ENCODE data around the gene NAPA. TPM values are rescaled to one million over a fixed set of nuclear protein-coding genes. Genes with fewer than 3 reads are reported as not detected.

NAPA gene
- total RNA-seq, 2 experiments from 2014 or later = 67.3 to 70.4 TPM

DNA sequence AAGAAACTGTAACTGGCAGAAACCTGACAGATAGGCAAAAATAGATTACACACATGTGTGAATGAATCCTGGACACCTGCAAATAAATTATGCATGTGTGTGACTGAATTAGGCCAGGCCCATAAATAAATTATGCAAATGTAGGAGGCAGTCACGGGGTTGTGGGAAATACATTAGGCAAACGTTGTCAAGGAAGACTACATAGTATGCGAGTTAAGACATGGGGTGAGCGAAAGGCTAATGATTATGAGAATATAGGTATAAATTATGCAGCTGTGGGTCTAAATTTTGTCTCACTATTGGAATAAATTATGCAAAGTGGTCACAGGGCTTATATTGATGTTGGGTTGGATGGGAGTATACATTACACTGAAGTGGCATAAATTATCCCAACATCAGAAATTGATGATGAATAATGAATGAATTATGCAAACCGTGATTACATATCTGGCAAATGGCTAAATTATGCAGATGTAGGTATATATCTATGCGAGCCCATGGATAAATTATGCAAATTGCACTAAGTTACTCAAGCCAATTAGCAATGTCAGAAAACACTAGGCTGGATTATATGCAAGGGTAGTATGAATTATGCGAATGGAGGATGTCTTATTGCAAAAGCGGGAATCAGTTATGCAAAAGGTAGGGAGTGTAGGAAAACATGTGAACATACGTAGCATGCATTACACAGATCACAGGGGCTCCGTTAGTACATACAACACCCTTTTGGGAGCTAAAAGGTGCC, 50.0 kb downstream of the NAPA start:
- ChIA-PET POLR2A (no interaction called here), CTCF (no interaction called here)
- H3K4me3 Mint-ChIP-seq = no peak overlapping the region
- no peak overlapping the region for H3K27ac Mint-ChIP-seq
- intact Hi-C loops (cut with micrococcal nuclease) = no loop called here
- peaks cover 28% of the 10 kb centered on the region for H3K27me3 Mint-ChIP-seq
- no peak for DNase-seq
- H3K9me3 Mint-ChIP-seq = no peaks in the 10 kb centered on the region
- no peaks in the 10 kb centered on the region for H3K4me1 Mint-ChIP-seq (ENCODE audit: low read depth)
- H3K36me3 Mint-ChIP-seq = no peaks in the 10 kb centered on the region

DNA sequence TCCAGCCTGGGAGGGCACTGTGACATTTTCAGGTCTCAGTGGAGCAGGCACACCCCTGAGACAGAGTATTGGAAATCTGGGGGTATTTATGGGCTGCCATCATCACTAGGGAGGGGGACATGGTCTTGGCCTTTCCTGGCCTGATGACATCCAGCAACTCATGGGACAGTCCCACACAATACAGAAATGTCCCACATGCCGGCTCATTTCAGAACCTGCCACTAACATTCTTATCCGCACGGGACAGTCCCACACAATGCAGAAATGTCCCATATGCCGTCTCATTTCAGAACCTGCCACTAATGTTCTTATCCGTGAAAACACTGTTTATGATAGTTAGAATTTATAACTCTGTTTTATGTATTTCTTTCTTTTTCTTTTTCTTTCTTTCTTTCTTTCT, 53.0 kb downstream of the NAPA start:
- no peak overlapping the region for H3K4me3 Mint-ChIP-seq
- ChIA-PET POLR2A (no interaction called here), CTCF (no interaction called here)
- peaks cover 10% of the 10 kb centered on the region for H3K27me3 Mint-ChIP-seq
- no peaks in the 10 kb centered on the region for H3K36me3 Mint-ChIP-seq
- H3K27ac Mint-ChIP-seq = no peak overlapping the region
- intact Hi-C loops (cut with micrococcal nuclease) = no loop called here
- no peaks in the 10 kb centered on the region for H3K9me3 Mint-ChIP-seq
- no peak for DNase-seq
- H3K4me1 Mint-ChIP-seq (ENCODE audit: low read depth) = peaks cover 2% of the 10 kb centered on the region

DNA sequence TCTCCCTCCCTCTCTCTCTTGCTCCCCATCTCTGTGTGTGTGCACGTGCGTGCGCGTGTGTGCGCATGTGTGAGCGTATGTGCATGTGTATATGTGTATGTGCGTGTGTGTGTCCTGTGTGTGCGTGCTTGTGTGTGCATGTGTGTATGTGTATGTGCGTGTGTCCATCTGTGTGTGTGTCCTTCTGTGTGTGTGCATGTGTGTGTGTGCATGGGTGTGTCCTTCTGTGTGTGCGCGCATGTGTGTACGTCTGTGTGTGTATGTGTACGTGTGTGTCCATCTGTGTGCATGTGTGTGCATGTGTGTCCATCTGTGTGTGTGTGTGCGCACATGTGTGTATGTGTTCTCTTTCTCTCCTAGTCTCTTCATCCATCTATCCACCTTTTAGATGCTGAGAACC, 55.4 kb downstream of the NAPA start:
- POLR2A ChIA-PET = no interaction called here
- H3K27ac Mint-ChIP-seq = no peak overlapping the region
- no peak overlapping the region for H3K4me3 Mint-ChIP-seq
- intact Hi-C loops (cut with micrococcal nuclease) = no loop called here
- peaks cover 2% of the 10 kb centered on the region for H3K4me1 Mint-ChIP-seq (ENCODE audit: low read depth)
- peaks cover 9% of the 10 kb centered on the region for H3K9me3 Mint-ChIP-seq
- no peak for DNase-seq
- peaks cover 21% of the 10 kb centered on the region for H3K27me3 Mint-ChIP-seq
- H3K36me3 Mint-ChIP-seq = no peaks in the 10 kb centered on the region
- CTCF ChIA-PET = interaction anchor here (0.8 kb wide), 1 partner anchor 23 kb away, joined by 3 read pairs; no protein-coding TSS in a partner anchor

DNA sequence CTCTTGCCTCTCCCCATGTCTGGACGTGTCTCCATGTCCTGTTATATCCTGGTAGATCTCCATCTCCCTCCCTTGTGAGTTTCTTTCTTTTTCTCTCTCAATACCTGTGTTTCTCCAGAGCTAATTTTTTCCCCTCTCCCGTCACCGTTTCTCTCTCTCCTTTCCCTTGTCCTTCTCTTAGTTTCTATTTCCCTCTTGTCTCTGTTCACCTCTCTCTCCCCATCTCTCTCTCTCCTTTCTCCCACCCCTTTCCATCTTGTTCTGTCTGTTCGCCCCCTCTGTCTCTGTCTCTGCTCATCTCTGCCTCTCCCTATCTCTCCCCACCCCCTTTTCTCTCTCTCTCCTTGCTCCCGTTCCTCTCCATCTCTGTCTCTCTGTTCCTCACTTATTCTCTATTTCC, 56.2 kb downstream of the NAPA start:
- H3K27me3 Mint-ChIP-seq = peaks cover 26% of the 10 kb centered on the region
- no peak overlapping the region for H3K27ac Mint-ChIP-seq
- H3K4me3 Mint-ChIP-seq = no peak overlapping the region
- no peaks in the 10 kb centered on the region for H3K36me3 Mint-ChIP-seq
- intact Hi-C loops (cut with micrococcal nuclease) = no loop called here
- no peak for DNase-seq
- H3K4me1 Mint-ChIP-seq (ENCODE audit: low read depth) = peaks cover 2% of the 10 kb centered on the region
- H3K9me3 Mint-ChIP-seq = peaks cover 9% of the 10 kb centered on the region
- POLR2A ChIA-PET = no interaction called here
- CTCF ChIA-PET = interaction anchor here (0.8 kb wide), 1 partner anchor 22 kb away, joined by 3 read pairs; no protein-coding TSS in a partner anchor

DNA sequence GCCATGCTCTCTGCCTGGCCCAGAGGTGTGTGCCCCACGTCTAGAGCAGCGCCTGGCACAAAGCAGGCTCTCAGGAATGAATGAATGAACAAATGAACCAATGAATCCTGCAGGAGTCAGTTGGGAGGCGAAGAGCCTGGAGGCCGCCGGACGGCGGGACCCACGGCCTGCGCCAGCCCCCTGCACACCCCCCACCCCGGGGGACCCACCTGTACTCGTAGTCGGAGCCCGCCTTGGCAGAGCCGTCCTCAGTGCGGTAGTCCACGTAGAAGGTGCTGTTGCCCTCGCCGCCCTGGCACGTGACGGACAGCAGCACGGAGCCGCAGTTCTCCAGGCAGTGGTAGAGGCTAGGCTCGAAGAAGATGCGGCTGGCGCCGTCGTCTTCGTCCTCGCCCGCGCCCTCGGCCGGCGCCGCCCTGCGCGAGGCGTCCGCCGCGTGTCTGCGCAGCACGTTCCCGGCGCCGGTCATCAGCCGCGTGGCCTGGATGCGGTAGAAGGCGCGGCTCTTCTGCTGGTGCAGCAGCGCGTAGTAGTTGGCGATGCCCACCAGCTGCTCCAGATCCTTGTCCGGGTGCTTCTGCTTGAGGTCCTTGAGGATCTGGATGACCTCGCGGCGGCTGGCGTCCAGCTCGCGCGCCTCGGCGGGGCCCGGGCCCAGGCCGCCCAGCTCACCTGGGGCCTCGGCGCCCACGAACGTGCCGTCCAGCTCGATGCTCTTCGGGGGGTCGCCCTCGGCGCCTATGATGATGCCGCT, 58.0 kb downstream of the NAPA start:
- POLR2A ChIA-PET = no interaction called here
- H3K27ac Mint-ChIP-seq = no peak overlapping the region
- peaks cover 26% of the 10 kb centered on the region for H3K27me3 Mint-ChIP-seq
- no peaks in the 10 kb centered on the region for H3K36me3 Mint-ChIP-seq
- H3K4me1 Mint-ChIP-seq (ENCODE audit: low read depth) = peaks cover 2% of the 10 kb centered on the region
- no peak for DNase-seq
- CTCF ChIA-PET = no interaction called here
- H3K9me3 Mint-ChIP-seq = peaks cover 9% of the 10 kb centered on the region
- intact Hi-C loops (cut with micrococcal nuclease) = no loop called here
- H3K4me3 Mint-ChIP-seq = no peak overlapping the region

DNA sequence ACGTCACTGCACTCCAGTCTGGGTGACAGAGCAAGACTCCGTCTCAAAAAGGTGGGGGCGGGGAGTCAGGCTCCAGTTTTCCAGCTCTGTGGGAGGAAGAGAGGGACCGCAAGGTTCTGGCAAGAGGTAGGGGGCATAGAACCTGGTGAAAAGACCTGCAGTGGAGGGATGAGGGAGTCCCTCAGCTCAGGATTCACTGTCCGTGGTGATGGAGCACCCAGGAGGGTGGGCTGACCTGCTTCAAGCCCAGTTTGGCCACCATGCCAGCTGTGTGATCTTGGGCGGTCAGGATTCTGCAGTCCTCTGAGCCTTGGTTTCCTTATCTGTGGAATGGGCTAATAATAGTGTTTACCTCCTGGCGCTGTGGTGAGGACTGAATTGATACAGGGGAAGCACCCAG, 64.4 kb downstream of the NAPA start:
- CTCF ChIA-PET = interaction anchor here (0.9 kb wide), 1 partner anchor 14 kb away, joined by 3 read pairs; no protein-coding TSS in a partner anchor
- intact Hi-C loops (cut with micrococcal nuclease) = loop anchor here (1.0 kb wide), 1 partner anchor 21 kb away; the partner anchor contains the start of gene SLC8A2
- Mint-ChIP-seq H3K27ac (no peak overlapping the region), H3K9me3 (peaks cover 2% of the 10 kb centered on the region), H3K4me1 (ENCODE audit: low read depth) (peaks cover 17% of the 10 kb centered on the region), H3K36me3 (no peaks in the 10 kb centered on the region), H3K27me3 (peaks cover 39% of the 10 kb centered on the region), H3K4me3 (no peak overlapping the region)
- POLR2A ChIA-PET = no interaction called here
- DNase-seq = no peak

DNA sequence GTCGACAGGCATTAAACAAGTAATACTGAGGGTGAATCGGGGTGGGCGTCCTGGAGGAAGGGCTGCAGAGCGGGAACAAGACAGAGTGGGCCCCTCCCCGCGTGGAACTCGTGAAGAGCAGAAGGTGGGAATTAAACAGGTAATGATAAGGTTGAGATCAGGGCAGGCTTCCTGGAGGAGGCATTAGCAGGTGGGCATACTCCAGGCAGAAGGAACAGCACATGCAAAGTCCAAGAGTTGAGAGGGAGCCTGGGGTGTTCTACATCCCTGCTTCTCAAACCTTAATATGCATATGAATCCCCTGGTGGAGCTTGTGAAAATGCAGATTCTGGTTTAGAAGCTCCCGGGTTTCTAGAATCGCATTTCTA, 66.5 kb downstream of the NAPA start:
- ChIA-PET CTCF (interaction anchor here (1.6 to 2.2 kb wide), 2 partner anchors 12 to 20 kb away, joined by 7 to 10 read pairs; no protein-coding TSS in a partner anchor), POLR2A (no interaction called here)
- intact Hi-C loops (cut with micrococcal nuclease) = no loop called here
- Mint-ChIP-seq H3K36me3 (no peaks in the 10 kb centered on the region), H3K27me3 (peaks cover 45% of the 10 kb centered on the region), H3K4me1 (ENCODE audit: low read depth) (peaks cover 34% of the 10 kb centered on the region), H3K27ac (no peak overlapping the region), H3K9me3 (no peaks in the 10 kb centered on the region), H3K4me3 (no peak overlapping the region)
- DNase-seq = no peak

DNA sequence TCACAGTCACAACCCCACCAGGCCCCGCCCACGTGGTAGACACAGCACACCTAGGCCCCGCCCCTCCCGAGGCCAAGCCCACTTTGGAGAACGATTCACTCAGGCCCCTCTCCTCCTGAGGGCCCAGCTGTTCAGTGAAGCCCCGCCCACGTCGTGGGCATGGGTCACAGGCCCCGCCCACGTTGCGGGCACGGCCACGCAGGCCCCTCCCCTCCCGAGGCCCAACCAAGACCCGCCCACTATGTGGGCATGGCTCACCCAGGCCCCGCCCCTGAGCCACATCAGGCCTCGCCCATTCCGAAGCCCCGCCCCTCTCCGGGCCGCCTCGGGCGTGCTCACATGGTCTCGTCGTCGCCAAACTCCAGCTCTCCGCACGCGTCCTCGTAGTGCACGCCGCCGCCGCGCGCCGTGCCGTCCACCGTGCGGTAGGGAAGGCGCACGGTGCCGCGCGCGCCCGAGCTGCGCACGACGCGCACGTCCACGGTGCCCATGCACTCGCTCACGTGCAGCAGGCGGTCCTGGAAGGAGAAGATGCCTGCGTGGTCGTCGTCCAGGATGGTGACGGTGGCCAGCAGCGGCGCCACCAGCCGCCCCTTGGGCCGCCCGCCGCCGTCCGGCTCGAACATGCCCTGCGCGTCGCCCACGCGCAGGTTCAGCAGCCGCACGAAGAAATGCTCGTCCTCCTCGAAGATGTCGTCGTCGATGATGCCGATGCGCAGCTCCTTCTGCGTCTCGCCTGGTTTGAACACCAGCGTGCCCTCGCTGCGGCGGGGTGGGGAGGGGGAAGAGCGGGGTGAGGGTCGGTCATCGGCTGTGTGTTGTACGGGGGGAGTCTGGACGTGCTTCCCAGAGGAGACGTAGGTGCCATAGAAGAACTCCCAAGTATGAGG, 67.1 kb downstream of the NAPA start:
- Mint-ChIP-seq H3K9me3 (no peaks in the 10 kb centered on the region), H3K4me1 (ENCODE audit: low read depth) (peaks cover 39% of the 10 kb centered on the region), H3K27me3 (peaks cover 52% of the 10 kb centered on the region), H3K36me3 (no peaks in the 10 kb centered on the region), H3K4me3 (peak overlapping the region; percentile 42), H3K27ac (no peak overlapping the region)
- intact Hi-C loops (cut with micrococcal nuclease) = no loop called here
- CTCF ChIA-PET = interaction anchor here (1.0 to 2.2 kb wide), 4 partner anchors 11 to 259 kb away, joined by 4 to 10 read pairs (median 6); no protein-coding TSS in a partner anchor
- DNase-seq = peak; percentile 80
- POLR2A ChIA-PET = interaction anchor here (0.8 kb wide), 1 partner anchor 14 kb away, joined by 3 read pairs; no protein-coding TSS in a partner anchor

DNA sequence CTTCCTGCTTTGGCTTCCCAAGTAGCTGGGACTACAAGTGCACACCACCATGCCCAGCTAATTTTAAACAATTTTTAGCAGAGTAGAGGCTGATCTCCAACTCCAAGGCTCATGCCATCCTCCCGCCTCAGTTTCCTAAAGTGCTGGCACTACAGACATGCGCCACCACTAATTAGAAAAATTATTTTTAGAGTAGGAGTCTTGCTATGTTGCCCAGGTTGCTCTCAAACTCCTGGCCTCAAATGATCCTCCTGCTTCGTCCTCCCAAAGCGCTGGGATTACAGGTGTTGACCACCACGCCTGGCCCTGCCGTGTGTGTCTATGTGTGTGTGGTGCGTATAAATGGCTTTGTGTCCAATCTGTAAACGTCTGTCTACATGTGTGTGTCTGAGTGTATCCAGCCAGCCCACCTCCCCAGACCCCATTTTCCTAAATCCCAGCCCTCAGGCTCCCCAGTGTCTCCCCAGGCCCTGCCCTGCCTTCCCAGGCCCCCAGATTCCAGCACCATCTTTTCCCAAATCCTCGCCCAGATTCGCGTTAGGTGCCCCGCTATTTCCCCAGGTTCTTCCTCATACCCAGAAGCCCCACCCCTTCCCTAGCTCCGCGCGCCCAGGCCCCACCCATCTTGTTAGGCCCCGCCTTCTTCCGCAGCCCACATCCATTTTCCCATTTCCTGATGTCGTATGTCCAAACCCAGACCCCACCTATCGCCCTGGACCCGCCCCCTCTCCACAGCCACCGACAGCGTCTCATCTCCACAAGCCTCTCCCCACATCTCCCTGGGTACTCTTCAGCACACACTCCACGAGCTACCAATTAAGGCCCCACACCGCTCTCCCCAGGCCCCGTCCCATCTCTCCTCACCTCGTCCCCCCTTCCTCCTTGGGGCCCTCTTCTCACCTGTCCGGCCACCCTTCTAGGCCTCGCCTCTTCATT, 68.1 kb downstream of the NAPA start:
- H3K27ac Mint-ChIP-seq = no peak overlapping the region
- no peaks in the 10 kb centered on the region for H3K9me3 Mint-ChIP-seq
- intact Hi-C loops (cut with micrococcal nuclease) = no loop called here
- peaks cover 39% of the 10 kb centered on the region for H3K4me1 Mint-ChIP-seq (ENCODE audit: low read depth)
- DNase-seq = peak; percentile 65
- POLR2A ChIA-PET = no interaction called here
- H3K36me3 Mint-ChIP-seq = no peaks in the 10 kb centered on the region
- H3K27me3 Mint-ChIP-seq = peaks cover 57% of the 10 kb centered on the region
- peak overlapping the region; percentile 42 for H3K4me3 Mint-ChIP-seq
- CTCF ChIA-PET = interaction anchor here (0.6 to 2.2 kb wide), 6 partner anchors 10 to 260 kb away, joined by 3 to 10 read pairs (median 6); partner anchors contain the start of gene KPTN

DNA sequence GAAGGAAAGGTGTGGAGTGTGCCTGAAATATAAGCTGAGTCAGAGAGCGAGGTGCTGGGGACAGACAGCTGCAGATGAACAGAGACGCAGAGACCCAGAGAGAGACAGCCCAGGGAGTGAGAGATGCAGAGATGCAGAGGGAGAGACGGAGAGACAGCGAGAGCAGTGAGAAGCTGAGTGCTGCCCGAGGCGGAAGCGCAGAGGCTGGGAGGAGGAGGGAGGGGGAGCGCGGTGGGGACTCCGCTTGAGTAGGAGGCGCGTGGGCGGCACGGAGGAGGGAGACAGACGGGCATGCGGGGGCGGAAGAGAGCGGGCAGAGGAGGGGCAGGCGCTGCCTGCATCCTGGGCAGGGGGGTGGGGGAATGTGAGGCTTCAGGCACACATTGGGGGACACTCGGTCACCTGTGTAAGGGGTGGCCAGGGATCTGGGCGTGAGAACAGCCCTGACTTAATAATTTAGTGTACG, 68.9 kb downstream of the NAPA start:
- no peaks in the 10 kb centered on the region for H3K36me3 Mint-ChIP-seq
- ChIA-PET CTCF (interaction anchor here (0.9 to 2.1 kb wide), 4 partner anchors 9 to 267 kb away, joined by 3 to 9 read pairs (median 6); partner anchors contain the start of gene KPTN), POLR2A (no interaction called here)
- peaks cover 39% of the 10 kb centered on the region for H3K4me1 Mint-ChIP-seq (ENCODE audit: low read depth)
- H3K27me3 Mint-ChIP-seq = peaks cover 62% of the 10 kb centered on the region
- no peak overlapping the region for H3K4me3 Mint-ChIP-seq
- H3K9me3 Mint-ChIP-seq = no peaks in the 10 kb centered on the region
- DNase-seq = peak; percentile 65
- H3K27ac Mint-ChIP-seq = no peak overlapping the region
- intact Hi-C loops (cut with micrococcal nuclease) = no loop called here

DNA sequence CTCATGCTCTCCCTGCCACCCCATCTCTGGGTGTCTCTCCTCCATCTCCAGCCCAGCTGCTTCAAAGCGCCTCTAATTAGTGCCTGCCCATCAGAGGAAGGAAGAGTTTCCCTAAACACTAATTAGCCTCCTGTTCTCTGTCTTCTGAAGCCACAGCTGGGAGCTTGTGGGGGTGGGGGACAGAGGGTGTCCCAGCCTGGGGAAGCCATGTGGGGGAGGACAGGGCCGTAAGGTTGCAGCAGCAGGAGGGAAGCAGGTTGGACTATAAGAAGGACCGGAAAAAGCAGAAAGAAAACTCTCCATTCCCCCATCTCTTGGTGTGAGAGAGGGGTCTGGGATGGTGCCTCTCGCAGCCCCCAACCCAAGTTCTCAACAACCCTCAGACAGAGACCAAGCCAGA, 69.3 kb downstream of the NAPA start:
- Mint-ChIP-seq H3K9me3 (no peaks in the 10 kb centered on the region), H3K36me3 (no peaks in the 10 kb centered on the region), H3K4me3 (no peak overlapping the region), H3K27me3 (peaks cover 64% of the 10 kb centered on the region), H3K4me1 (ENCODE audit: low read depth) (peaks cover 39% of the 10 kb centered on the region), H3K27ac (no peak overlapping the region)
- no peak for DNase-seq
- intact Hi-C loops (cut with micrococcal nuclease) = no loop called here
- ChIA-PET CTCF (interaction anchor here (0.9 to 2.1 kb wide), 4 partner anchors 9 to 267 kb away, joined by 3 to 9 read pairs (median 6); partner anchors contain the start of gene KPTN), POLR2A (interaction anchor here (1.0 kb wide), 1 partner anchor 12 kb away, joined by 3 read pairs; no protein-coding TSS in a partner anchor)

Measured in activated CD4-positive, alpha-beta memory T cell treated with anti-CD3 and anti-CD28 coated beads for 36 hours (primary cell).